Thoracic aorta (tissue), 2 donors: ENCODE data around the gene ANKRD33B. TPM values are rescaled to one million over a fixed set of nuclear protein-coding genes. Genes with fewer than 3 reads are reported as not detected.
"Not testable (repeated sequence)": the region's sequence is repeated elsewhere in the genome, so short reads cannot be mapped to it uniquely, and the experiment has no call there.

Experiments used
- ATAC-seq: fragments of 150-250 bp; one replicate; pipeline ENCODE4 v1.8.0; 2017; ENCODE audit warnings: low read depth; ENCODE audit not compliant: insufficient number of reproducible peaks, low FRiP score
- DNase-seq: peaks from one replicate; pipeline ENCODE4 v3.0.0-alpha.2; 2020; ENCODE audit warnings: low spot score
- H3K27ac ChIP-seq, 2 donors: fragments of 200-600 bp; sonication (generic); 1 replicate in 1 of 2; 2 replicates in 1 of 2; pipeline ENCODE4 v1.5.1; 2016; ENCODE audit warnings: mild to moderate bottlenecking in 2 of 2, moderate library complexity in 2 of 2
- H3K27me3 ChIP-seq: fragments of 200-600 bp; sonication (generic); replicated peaks from 2 replicates; pipeline ENCODE4 v1.6.0; 2016; ENCODE audit warnings: mild to moderate bottlenecking; ENCODE audit not compliant: insufficient read depth
- H3K36me3 ChIP-seq: fragments of 200-600 bp; sonication (generic); one replicate; pipeline ENCODE4 v1.5.1; 2016
- H3K4me1 ChIP-seq, 2 donors: fragments of 200-600 bp; sonication (generic); 1 replicate in 1 of 2; 2 replicates in 1 of 2; pipeline versions ENCODE4 v1.5.1 to v1.6.0; 2016; ENCODE audit warnings: low read depth in 2 of 2, mild to moderate bottlenecking in 1 of 2; ENCODE audit not compliant: control insufficient read depth in 1 of 2
- H3K4me3 ChIP-seq: fragments of 200-600 bp; sonication (generic); 2 replicates; pipeline ENCODE4 v1.5.1; 2016; ENCODE audit warnings: mild to moderate bottlenecking
- H3K9me3 ChIP-seq: fragments of 200-600 bp; sonication (generic); 2 replicates; pipeline ENCODE4 v1.5.1; 2016
- total RNA-seq, 2 donors: library from RNA; depleted of rRNA; stranded (reverse); fragments of >200 nt; gene quantifications; one replicate each; pipeline versions ENCODE4 v1.1.0 to v1.2.3, GENCODE V29; 2016
- TF ChIP-seq, protein P1 (sequence below): fragments of 200-600 bp; sonication (generic); IDR thresholded peaks from one replicate; pipeline ENCODE4 v1.5.1; 2019; ENCODE audit warnings: antibody characterized with exemption

Gene ANKRD33B
- total RNA-seq, 2 donors from 2014 or later = 4.9 to 5.7 TPM

DNA sequence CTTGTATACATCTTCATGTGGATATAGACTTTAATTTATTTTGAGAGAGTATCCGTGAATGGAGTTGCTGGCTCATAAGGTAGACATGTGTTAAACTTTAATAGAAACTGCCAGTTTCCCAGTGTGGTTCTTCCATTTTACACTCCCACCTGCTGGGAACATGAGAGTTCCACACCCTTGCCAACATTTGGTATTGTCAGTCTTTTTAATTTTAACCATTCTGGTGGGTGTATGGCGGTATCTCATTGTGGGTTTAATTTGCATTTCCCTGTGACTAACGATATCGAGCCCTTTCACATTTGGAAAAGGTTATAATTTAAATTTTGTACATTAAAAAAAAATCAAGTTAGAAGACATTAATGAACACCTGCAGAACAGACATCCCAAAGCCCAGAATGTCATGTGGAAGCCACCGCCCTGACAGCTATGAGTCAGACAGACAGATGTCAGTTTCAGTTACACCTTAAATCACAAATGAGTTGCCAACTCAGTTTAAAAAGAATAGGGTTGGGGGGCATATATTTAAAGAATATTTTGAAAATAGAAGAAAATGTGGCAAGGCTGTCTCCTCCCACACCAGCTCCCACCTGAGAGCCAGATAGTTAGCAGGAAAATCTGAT is 36.9 kb downstream of the ANKRD33B start:
- ATAC-seq (no peak), DNase-seq (no peak)
- peak overlapping the region; percentile 63 for H3K4me3 ChIP-seq
- peak overlapping the region; percentile 78 to 89 for H3K27ac ChIP-seq
- H3K9me3 ChIP-seq = no peaks in the 10 kb centered on the region
- H3K4me1 ChIP-seq = peaks cover 10 to 45% of the 10 kb centered on the region in 2 donors
- TF ChIP-seq, protein P1, sequence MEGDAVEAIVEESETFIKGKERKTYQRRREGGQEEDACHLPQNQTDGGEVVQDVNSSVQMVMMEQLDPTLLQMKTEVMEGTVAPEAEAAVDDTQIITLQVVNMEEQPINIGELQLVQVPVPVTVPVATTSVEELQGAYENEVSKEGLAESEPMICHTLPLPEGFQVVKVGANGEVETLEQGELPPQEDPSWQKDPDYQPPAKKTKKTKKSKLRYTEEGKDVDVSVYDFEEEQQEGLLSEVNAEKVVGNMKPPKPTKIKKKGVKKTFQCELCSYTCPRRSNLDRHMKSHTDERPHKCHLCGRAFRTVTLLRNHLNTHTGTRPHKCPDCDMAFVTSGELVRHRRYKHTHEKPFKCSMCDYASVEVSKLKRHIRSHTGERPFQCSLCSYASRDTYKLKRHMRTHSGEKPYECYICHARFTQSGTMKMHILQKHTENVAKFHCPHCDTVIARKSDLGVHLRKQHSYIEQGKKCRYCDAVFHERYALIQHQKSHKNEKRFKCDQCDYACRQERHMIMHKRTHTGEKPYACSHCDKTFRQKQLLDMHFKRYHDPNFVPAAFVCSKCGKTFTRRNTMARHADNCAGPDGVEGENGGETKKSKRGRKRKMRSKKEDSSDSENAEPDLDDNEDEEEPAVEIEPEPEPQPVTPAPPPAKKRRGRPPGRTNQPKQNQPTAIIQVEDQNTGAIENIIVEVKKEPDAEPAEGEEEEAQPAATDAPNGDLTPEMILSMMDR = no peak
- H3K27me3 ChIP-seq = no peaks in the 10 kb centered on the region
- no peaks in the 10 kb centered on the region for H3K36me3 ChIP-seq

DNA sequence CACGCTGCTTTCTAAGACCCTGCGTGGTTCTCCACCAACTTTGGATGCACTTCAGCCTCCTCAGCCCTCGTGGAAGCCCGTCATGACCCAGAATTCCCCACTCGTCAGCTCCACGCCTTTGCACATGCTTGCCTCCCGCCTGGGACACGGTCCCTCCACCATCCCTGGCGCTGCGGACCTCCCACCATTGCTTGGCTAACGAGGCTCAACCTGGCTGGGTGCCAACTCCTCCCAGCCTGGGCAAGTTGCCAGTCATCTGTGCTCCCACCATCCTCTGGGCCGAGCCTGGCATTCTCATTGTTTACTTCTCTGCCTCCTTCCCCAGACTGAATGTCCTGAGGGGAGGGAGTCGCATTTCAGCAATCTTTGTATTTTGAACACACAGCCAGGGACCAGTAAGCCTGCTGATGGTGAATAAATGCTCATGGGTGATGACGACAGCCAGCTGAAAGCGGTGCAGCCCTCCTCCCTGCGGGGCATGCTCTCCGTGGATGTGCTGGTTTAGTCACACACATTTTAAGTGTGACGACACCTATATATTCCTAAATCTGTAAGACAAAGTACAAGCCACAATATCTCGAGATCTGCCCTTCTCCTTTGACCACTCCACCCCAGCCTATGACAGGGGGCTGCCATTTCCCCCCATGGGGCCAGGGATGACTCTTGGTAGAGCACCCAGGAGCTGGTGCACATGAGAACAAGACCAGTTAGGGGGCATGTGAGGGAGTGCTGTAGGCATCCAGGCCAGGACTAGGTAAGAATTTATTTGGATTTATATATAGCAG is 37.6 kb downstream of the ANKRD33B start:
- TF ChIP-seq, protein P1 = no peak

DNA sequence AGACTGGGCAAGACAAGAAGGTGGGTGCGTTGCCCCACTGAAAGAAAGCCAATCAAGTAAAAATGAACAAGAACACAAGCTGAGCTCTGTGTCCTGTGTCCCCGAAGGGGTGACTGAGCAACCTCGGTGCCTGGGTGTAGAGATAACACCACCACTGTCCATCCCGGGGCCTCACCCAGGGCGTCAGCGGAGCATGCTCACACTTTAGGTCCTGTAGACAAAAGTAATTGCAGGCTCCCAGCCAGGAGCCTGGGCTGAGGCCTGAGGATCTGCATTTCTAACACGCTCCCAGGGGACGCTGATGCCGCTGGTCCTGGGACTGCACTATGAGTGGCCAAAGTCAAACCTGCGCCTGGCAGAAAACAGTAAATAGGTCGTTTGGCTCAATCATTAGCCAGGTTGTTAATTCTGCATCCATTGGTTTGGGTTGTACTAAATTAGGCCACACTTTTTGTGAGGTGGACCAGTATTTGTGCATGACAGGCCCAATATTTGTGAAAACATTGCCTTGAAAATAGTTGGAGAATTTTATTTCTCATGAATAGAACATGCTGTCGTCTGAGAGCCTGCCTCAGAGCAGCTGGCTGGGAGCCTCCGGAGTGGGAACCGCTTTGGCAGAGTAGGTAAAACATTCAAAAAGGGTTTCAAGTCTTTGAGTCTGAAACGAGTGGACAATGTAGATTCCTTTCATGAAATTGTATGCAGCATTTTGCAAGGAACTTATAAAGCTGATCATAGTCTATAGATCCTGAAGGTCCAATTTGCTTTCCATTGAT is 38.3 kb downstream of the ANKRD33B start:
- Histone ChIP-seq H3K36me3 (no peaks in the 10 kb centered on the region), H3K27me3 (no peaks in the 10 kb centered on the region), H3K4me1 (peaks cover 6 to 36% of the 10 kb centered on the region in 2 donors), H3K27ac (peak overlapping the region; percentile 78 to 89), H3K4me3 (peak overlapping the region; percentile 63), H3K9me3 (no peaks in the 10 kb centered on the region)
- ATAC-seq = no peak
- TF ChIP-seq, protein P1 = no peak
- DNase-seq = no peak

More for the DNA sequence above, 37.6 kb downstream of the ANKRD33B start:
- Histone ChIP-seq H3K4me3 (peak overlapping the region; percentile 63), H3K36me3 (no peaks in the 10 kb centered on the region), H3K9me3 (no peaks in the 10 kb centered on the region), H3K27ac (peak overlapping the region; percentile 78 to 89), H3K4me1 (peaks cover 10 to 38% of the 10 kb centered on the region in 2 donors), H3K27me3 (no peaks in the 10 kb centered on the region)
- peak; percentile 90 for ATAC-seq
- DNase-seq = peak; percentile 71

DNA sequence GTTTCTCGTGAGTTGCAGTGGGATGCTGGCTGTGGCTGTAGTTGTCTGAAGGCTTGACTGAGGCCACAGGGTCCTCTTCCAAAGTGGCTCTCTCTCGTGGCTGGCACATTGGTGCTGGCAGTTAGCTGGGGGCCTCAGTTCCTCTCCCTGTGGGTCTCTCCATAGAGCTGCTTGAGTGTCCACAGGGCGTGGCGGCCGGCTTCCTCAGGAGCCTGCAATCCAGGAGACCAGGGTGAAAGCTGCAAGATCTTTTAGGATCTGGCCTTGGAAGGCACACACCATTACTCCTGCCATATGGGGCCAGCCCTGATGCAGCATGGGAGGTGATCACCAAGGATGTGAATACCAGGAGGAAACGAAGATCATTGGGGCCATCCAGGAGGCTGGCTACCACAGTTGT is 41.1 kb downstream of the ANKRD33B start:
- Histone ChIP-seq H3K9me3 (no peaks in the 10 kb centered on the region), H3K27me3 (no peaks in the 10 kb centered on the region), H3K27ac (no peak overlapping the region), H3K4me1 (peaks cover 16 to 43% of the 10 kb centered on the region in 2 donors), H3K36me3 (no peaks in the 10 kb centered on the region), H3K4me3 (no peak overlapping the region)
- ATAC-seq (no peak), DNase-seq (no peak)
- TF ChIP-seq, protein P1 = no peak

DNA sequence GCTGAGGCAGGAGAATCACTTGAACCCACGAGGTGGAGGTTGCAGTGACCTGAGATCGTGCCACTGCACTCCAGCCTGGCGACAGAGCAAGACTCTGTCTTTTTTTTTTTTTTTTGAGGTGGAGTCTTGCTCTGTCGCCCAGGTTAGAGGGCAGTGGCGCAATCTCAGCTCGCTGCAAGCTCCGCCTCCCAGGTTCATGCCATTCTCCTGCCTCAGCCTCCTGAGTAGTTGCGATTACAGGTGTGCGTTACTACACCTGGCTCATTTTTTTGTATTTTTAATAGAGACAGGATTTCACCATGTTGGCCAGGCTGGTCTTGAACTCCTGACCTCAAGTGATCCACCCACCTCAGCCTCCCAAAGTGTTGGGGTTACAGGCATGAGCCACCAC is 42.8 kb downstream of the ANKRD33B start:
- not testable (repeated sequence) for H3K27me3 ChIP-seq, DNase-seq, H3K27ac ChIP-seq, ATAC-seq, H3K36me3 ChIP-seq, H3K4me3 ChIP-seq, H3K9me3 ChIP-seq
- peaks cover 16 to 38% of the 10 kb centered on the region in 2 donors for H3K4me1 ChIP-seq
